NB4 (cell line): ENCODE measurements around the gene SLC43A2.

Source experiments
- CTCF ChIP-seq: IDR thresholded peaks from one replicate; pipeline ENCODE4 v1.5.1; 2012; ENCODE audit warnings: low read depth, low read length
- MAX ChIP-seq: IDR thresholded peaks from 2 replicates; pipeline ENCODE4 v1.6.1; 2011; ENCODE audit warnings: low read depth, low read length
- MYC ChIP-seq: IDR thresholded peaks from 2 replicates; pipeline ENCODE4 v1.6.1; 2011; ENCODE audit warnings: low read depth, low read length
- POLR2A ChIP-seq: IDR thresholded peaks from 2 replicates; pipeline ENCODE4 v1.6.1; 2011; ENCODE audit warnings: mild to moderate bottlenecking; ENCODE audit not compliant: insufficient read length; ENCODE audit errors: extremely low read depth

GRCh38 chr17:1630662-1631061 lies 2.0 kb upstream of the SLC43A2 start:
- TF ChIP-seq CTCF (no peak), MYC (no peak), POLR2A (no peak), MAX (no peak)
